Endodermal cell (in vitro differentiated cells): ENCODE results near the gene MN1. TPM values are rescaled to one million over a fixed set of nuclear protein-coding genes. Genes with fewer than 3 reads are reported as not detected.

Experiments
- DNase-seq: peaks from one replicate; pipeline ENCODE4 v3.0.0-alpha.2; 2017
- H3K27ac ChIP-seq: 2 replicates; pipeline ENCODE4 v1.5.1; 2013; ENCODE audit warnings: mild to moderate bottlenecking, low read depth, low read length, moderate library complexity
- H3K27me3 ChIP-seq: 2 replicates; pipeline ENCODE4 v1.6.1; 2013; ENCODE audit warnings: mild to moderate bottlenecking, low read length, moderate library complexity; ENCODE audit not compliant: insufficient read depth, control insufficient read depth, poor library complexity, severe bottlenecking
- H3K36me3 ChIP-seq: 2 replicates; pipeline ENCODE4 v1.7.0; 2013; ENCODE audit warnings: mild to moderate bottlenecking, low read length, moderate library complexity; ENCODE audit not compliant: control insufficient read depth, insufficient read depth
- H3K4me1 ChIP-seq: one replicate; pipeline ENCODE4 v1.7.0; 2013; ENCODE audit warnings: low read length; ENCODE audit not compliant: control insufficient read depth, insufficient read depth
- H3K4me3 ChIP-seq: 2 replicates; pipeline ENCODE4 v1.5.1; 2013; ENCODE audit warnings: mild to moderate bottlenecking, low read length, moderate library complexity
- H3K9ac ChIP-seq: 2 replicates; pipeline ENCODE4 v1.6.1; 2013; ENCODE audit warnings: mild to moderate bottlenecking, low read length, moderate library complexity; ENCODE audit not compliant: poor library complexity, severe bottlenecking; ENCODE audit errors: extremely low read depth
- H3K9me3 ChIP-seq: 2 replicates; pipeline ENCODE4 v1.6.1; 2013; ENCODE audit warnings: mild to moderate bottlenecking, low read length, moderate library complexity; ENCODE audit not compliant: control insufficient read depth
- H3K27ac Mint-ChIP-seq: 2 replicates; pipeline ENCODE4 v1.8.0; 2020; ENCODE audit warnings: mixed read lengths
- H3K27me3 Mint-ChIP-seq: 2 replicates; pipeline ENCODE4 v1.8.0; 2021; ENCODE audit warnings: mild to moderate bottlenecking, mixed read lengths; ENCODE audit not compliant: insufficient read depth
- H3K36me3 Mint-ChIP-seq: 2 replicates; pipeline ENCODE4 v1.8.0; 2020; ENCODE audit warnings: low read depth, mixed read lengths
- H3K4me1 Mint-ChIP-seq: 2 replicates; pipeline ENCODE4 v1.8.0; 2020; ENCODE audit warnings: mixed read lengths
- H3K4me3 Mint-ChIP-seq: 2 replicates; pipeline ENCODE4 v1.8.0; 2020; ENCODE audit warnings: mild to moderate bottlenecking, moderate library complexity, mixed read lengths
- H3K9me3 Mint-ChIP-seq: 2 replicates; pipeline ENCODE4 v1.8.0; 2020; ENCODE audit warnings: mild to moderate bottlenecking, mixed read lengths
- CTCF ChIP-seq: fragments of 200-600 bp; sonication (generic); conservative IDR thresholded peaks from 2 replicates; pipeline ENCODE4 v1.5.0; 2021; ENCODE audit warnings: antibody characterized with exemption, mild to moderate bottlenecking
- WGBS, 2 experiments: methylation state at CpG; one replicate each; pipeline versions ENCODE4 v1.1.5 to v1.1.7; 2013; ENCODE audit warnings: missing lambda C conversion rate in 2 of 2, mixed read lengths in 1 of 2; ENCODE audit not compliant: insufficient coverage in 1 of 2, insufficient read length in 1 of 2; 5-methylcytosine and 5-hydroxymethylcytosine counted together
- total RNA-seq, 2 donors: library from RNA; stranded (reverse); fragmentation: NEBNext Ultra II Directional in 1 of 2; extraction: Animal tissue kit (Norgen Biotek cat#: 25700) in 1 of 2; gene quantifications; 2 replicates in 1 of 2; 3 replicates in 1 of 2; pipeline ENCODE4 v1.2.1, GENCODE V29; 2021

Gene MN1
- total RNA-seq, 2 donors from 2014 or later, result 4.4 to 17.8 TPM

DNA sequence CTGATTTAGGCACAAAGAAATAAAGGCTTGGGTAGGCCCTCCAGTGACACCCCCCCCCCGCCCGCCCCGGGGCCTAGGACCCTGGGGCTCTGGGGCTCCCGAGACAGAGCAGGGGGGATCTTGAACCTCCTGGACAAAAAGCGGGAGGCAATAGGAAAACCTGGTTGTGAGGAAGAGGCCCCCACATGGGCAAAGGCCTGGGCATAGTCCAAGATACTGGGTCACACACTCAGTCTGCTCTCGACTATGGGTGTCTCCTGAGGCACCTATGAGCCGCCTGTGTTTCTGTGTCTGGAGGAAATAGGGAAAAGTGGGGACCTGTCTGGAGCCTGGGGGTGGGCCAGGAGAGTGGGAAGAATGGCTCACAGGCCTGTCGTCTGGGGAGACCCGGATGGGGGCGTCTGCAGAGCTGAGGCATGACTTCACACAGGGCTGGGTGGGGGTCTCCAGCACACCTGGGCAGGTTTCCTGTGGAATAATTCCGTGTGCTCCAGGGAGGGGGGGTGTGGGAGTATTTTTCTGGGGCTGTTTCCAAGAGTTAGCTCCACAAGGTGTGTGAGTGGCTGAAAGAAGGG is 2.4 kb upstream of the MN1 start:
- peaks cover 61% of the 10 kb centered on the region for H3K27me3 Mint-ChIP-seq
- no peaks in the 10 kb centered on the region for H3K9me3 ChIP-seq
- H3K9me3 Mint-ChIP-seq, result no peaks in the 10 kb centered on the region
- peaks cover 55% of the 10 kb centered on the region for H3K27me3 ChIP-seq
- H3K36me3 ChIP-seq, result no peaks in the 10 kb centered on the region
- 50 to 63% methylated on average over 2 to 11 of the region's 11 CpGs for WGBS, 2 experiments
- H3K27ac Mint-ChIP-seq, result no peak overlapping the region
- H3K4me1 ChIP-seq, result no peaks in the 10 kb centered on the region
- no peak overlapping the region for H3K4me3 ChIP-seq
- no peaks in the 10 kb centered on the region for H3K36me3 Mint-ChIP-seq
- H3K9ac ChIP-seq, result no peak overlapping the region
- TF ChIP-seq CTCF, result no peak
- no peak overlapping the region for H3K4me3 Mint-ChIP-seq
- peak; percentile 69 for DNase-seq
- H3K4me1 Mint-ChIP-seq, result peaks cover 32% of the 10 kb centered on the region
- no peak overlapping the region for H3K27ac ChIP-seq

GRCh38 chr22:27802346-27803073 is 954 bp upstream of the MN1 start:
- Mint-ChIP-seq H3K4me3 (peak overlapping the region; percentile 67), H3K4me1 (peaks cover 25% of the 10 kb centered on the region), H3K27ac (peak overlapping the region; percentile 92), H3K27me3 (peaks cover 60% of the 10 kb centered on the region), H3K9me3 (no peaks in the 10 kb centered on the region), H3K36me3 (peaks cover 2% of the 10 kb centered on the region)
- no peaks in the 10 kb centered on the region for H3K4me1 ChIP-seq
- peak overlapping the region; percentile 83 for H3K4me3 ChIP-seq
- no peaks in the 10 kb centered on the region for H3K36me3 ChIP-seq
- peak overlapping the region; percentile 98 for H3K27ac ChIP-seq
- peak overlapping the region; percentile 66 for H3K9ac ChIP-seq
- H3K27me3 ChIP-seq, result peaks cover 57% of the 10 kb centered on the region
- no peak for TF ChIP-seq CTCF
- DNase-seq, result no peak
- 10 to 16% methylated on average over 27 to 34 of the region's 35 CpGs for WGBS, 2 experiments
- H3K9me3 ChIP-seq, result no peaks in the 10 kb centered on the region

DNA sequence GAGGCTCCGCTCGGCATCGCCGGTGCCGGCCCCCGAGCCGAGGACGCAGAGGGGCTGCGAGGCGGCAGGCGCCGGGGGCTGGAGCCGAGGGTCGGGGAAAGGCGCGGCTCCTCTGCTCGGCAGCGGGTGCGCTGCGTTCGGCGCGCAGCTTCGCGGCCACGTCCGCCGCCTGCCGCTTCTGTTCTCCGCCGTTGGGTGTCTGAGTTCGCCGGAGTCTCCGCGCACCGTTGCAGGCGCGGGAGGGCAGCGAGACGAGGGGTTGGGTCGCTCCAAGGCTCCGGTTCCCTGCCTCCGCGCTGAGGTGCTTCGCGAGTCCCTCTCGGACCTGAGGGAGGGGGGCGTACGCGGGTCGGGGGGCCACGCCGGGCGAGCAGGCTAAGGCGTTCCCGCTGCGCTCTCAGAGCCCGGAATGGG is 347 bp downstream of the MN1 start:
- H3K9me3 Mint-ChIP-seq, result no peaks in the 10 kb centered on the region
- DNase-seq, result peak; percentile 84
- H3K27ac ChIP-seq, result peak overlapping the region; percentile 98
- no peaks in the 10 kb centered on the region for H3K4me1 ChIP-seq
- no peak for TF ChIP-seq CTCF
- H3K27me3 Mint-ChIP-seq, result peaks cover 64% of the 10 kb centered on the region
- peak overlapping the region; percentile 67 for H3K4me3 Mint-ChIP-seq
- no peaks in the 10 kb centered on the region for H3K9me3 ChIP-seq
- peak overlapping the region; percentile 83 for H3K4me3 ChIP-seq
- H3K36me3 ChIP-seq, result no peaks in the 10 kb centered on the region
- WGBS, 2 experiments, result 1% methylated on average over 51 of the region's 58 CpGs; no CpG with 5 or more reads in 1 of the 2 experiments
- peaks cover 25% of the 10 kb centered on the region for H3K4me1 Mint-ChIP-seq
- no peak overlapping the region for H3K27ac Mint-ChIP-seq
- peaks cover 65% of the 10 kb centered on the region for H3K27me3 ChIP-seq
- peak overlapping the region; percentile 66 for H3K9ac ChIP-seq
- peaks cover 7% of the 10 kb centered on the region for H3K36me3 Mint-ChIP-seq
